HFFc6 (cell line): Measurements from ENCODE around the gene CHRDL1. TPM values are rescaled to one million over a fixed set of nuclear protein-coding genes. Genes with fewer than 3 reads are reported as not detected.

Source experiments
- DNase-seq: peaks from one replicate; pipeline ENCODE4 v3.0.0-alpha.2; 2018
- H3K27ac Mint-ChIP-seq: 2 replicates; pipeline ENCODE4 v1.8.0; 2020; ENCODE audit warnings: mild to moderate bottlenecking, mixed read lengths
- H3K27me3 Mint-ChIP-seq: 2 replicates; pipeline ENCODE4 v1.8.0; 2021; ENCODE audit warnings: mild to moderate bottlenecking, moderate library complexity, mixed read lengths; ENCODE audit not compliant: insufficient read depth
- H3K36me3 Mint-ChIP-seq: 2 replicates; pipeline ENCODE4 v1.8.0; 2021; ENCODE audit warnings: low read depth, mixed read lengths
- H3K4me1 Mint-ChIP-seq: 2 replicates; pipeline ENCODE4 v1.8.0; 2020; ENCODE audit warnings: low read depth, mixed read lengths
- H3K4me3 Mint-ChIP-seq: 2 replicates; pipeline ENCODE4 v1.8.0; 2020; ENCODE audit warnings: mild to moderate bottlenecking, moderate library complexity, mixed read lengths
- H3K9me3 Mint-ChIP-seq: 2 replicates; pipeline ENCODE4 v1.8.0; 2020; ENCODE audit warnings: mild to moderate bottlenecking, mixed read lengths
- total RNA-seq, 6 experiments: library from RNA; stranded (reverse); fragmentation: NEBNext Ultra II Directional; extraction: Animal tissue kit (Norgen Biotek cat#: 25700); gene quantifications; 2 replicates in 1 of 6; 3 replicates in 5 of 6; pipeline ENCODE4 v1.2.3, GENCODE V29; 2021
- TF ChIP-seq, protein P1 (sequence below): fragments of 200-600 bp; sonication (generic); IDR thresholded peaks from 2 replicates; pipeline ENCODE4 v1.5.0; 2021; ENCODE audit warnings: antibody characterized with exemption, mild to moderate bottlenecking

The CHRDL1 gene
- total RNA-seq, 6 experiments from 2014 or later: 0.47 to 3.0 (median 2.3) TPM

DNA sequence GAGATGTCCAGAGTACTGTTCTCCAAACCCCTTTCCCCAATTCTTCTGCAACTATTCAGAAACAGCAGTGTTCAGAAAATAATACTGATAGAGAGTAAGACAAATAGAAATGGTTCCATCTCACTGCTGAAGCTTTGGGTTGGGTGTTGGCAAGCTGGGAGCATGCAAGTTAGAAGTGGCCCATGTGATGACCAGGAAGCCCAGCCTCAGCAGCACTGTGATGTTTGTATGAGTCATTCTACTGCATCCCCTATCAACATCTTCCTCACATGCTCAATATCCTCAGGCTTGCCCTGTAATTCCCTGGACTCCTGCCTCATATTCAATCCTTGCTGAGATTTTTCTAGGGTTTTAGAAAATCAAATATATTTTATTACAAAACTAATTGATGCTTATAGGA lies 96.5 kb downstream of the CHRDL1 start:
- no peaks in the 10 kb centered on the region for H3K4me1 Mint-ChIP-seq
- TF ChIP-seq, protein P1, sequence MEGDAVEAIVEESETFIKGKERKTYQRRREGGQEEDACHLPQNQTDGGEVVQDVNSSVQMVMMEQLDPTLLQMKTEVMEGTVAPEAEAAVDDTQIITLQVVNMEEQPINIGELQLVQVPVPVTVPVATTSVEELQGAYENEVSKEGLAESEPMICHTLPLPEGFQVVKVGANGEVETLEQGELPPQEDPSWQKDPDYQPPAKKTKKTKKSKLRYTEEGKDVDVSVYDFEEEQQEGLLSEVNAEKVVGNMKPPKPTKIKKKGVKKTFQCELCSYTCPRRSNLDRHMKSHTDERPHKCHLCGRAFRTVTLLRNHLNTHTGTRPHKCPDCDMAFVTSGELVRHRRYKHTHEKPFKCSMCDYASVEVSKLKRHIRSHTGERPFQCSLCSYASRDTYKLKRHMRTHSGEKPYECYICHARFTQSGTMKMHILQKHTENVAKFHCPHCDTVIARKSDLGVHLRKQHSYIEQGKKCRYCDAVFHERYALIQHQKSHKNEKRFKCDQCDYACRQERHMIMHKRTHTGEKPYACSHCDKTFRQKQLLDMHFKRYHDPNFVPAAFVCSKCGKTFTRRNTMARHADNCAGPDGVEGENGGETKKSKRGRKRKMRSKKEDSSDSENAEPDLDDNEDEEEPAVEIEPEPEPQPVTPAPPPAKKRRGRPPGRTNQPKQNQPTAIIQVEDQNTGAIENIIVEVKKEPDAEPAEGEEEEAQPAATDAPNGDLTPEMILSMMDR: no peak
- H3K27ac Mint-ChIP-seq: no peak overlapping the region
- no peaks in the 10 kb centered on the region for H3K27me3 Mint-ChIP-seq
- H3K4me3 Mint-ChIP-seq: no peak overlapping the region
- no peaks in the 10 kb centered on the region for H3K9me3 Mint-ChIP-seq
- DNase-seq: peak; percentile 3
- no peaks in the 10 kb centered on the region for H3K36me3 Mint-ChIP-seq

DNA sequence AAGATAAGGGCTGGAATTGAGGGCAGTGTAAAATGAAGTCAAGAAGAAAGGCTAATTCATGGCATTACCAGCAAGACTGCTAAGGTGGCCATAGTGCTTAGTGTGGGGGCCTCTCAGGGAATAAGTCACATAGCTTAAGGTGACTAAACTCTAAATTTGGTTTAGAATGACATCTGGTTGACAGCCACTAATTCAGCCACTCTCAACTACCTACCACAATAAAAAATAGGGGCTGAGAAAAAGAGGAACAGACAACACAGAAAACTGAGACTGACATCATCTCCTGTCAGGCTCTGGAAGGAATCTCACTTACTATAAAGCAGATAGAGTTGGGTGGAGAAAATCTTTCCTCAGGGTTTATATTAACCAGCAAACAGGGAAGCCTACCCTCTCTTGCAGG lies 96.9 kb downstream of the CHRDL1 start:
- H3K9me3 Mint-ChIP-seq: no peaks in the 10 kb centered on the region
- H3K27me3 Mint-ChIP-seq: no peaks in the 10 kb centered on the region
- no peaks in the 10 kb centered on the region for H3K36me3 Mint-ChIP-seq
- H3K4me1 Mint-ChIP-seq: no peaks in the 10 kb centered on the region
- no peak overlapping the region for H3K4me3 Mint-ChIP-seq
- no peak overlapping the region for H3K27ac Mint-ChIP-seq
- TF ChIP-seq, protein P1: no peak
- DNase-seq: no peak

DNA sequence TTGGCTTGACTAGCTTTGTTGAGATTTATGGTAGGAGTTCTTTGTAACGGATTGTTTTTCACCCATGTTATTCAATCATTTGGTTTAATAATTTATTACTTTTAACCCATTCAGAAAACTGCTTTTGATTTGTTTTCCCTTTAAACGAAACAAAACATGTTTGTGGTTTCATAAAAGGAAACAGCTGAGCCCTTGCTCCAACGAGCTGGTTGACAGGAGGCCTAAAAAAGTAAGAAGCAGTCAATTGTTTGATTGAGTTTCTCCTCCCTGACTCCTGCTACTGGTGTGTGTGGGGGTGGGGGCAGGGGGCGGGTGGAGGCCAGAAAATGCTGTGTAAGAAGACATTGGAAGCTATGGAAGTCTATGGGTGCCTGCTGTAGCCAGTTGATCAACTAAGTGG lies 102.8 kb downstream of the CHRDL1 start:
- Mint-ChIP-seq H3K27ac (no peak overlapping the region), H3K4me3 (no peak overlapping the region), H3K9me3 (no peaks in the 10 kb centered on the region), H3K27me3 (no peaks in the 10 kb centered on the region), H3K4me1 (peaks cover 5% of the 10 kb centered on the region; the same call in 1 of the 2 replicates), H3K36me3 (no peaks in the 10 kb centered on the region)
- no peak for DNase-seq
- TF ChIP-seq, protein P1: no peak

DNA sequence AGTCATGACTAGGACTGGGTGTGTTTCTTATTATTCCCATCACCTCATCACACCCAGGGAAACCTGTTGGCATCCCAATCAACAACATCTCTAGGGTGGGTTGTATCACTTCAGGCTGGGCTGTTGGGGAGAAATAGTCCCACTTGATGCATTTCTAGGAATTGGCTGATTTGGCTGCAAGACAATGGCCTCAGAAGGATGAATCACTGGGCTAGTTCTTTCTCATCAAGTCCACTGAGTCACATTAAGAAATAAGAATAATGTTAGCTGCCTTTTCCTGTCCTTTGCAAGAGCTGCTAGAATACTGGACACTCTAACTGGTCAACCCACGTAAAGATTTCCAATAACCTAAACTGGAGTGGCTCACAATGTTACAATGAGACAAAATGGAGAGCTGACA lies 104.2 kb downstream of the CHRDL1 start:
- DNase-seq: no peak
- no peak overlapping the region for H3K27ac Mint-ChIP-seq
- H3K4me3 Mint-ChIP-seq: no peak overlapping the region
- H3K4me1 Mint-ChIP-seq: peaks cover 5% of the 10 kb centered on the region; the same call in 1 of the 2 replicates
- no peaks in the 10 kb centered on the region for H3K9me3 Mint-ChIP-seq
- TF ChIP-seq, protein P1: no peak
- H3K27me3 Mint-ChIP-seq: no peaks in the 10 kb centered on the region
- no peaks in the 10 kb centered on the region for H3K36me3 Mint-ChIP-seq

DNA sequence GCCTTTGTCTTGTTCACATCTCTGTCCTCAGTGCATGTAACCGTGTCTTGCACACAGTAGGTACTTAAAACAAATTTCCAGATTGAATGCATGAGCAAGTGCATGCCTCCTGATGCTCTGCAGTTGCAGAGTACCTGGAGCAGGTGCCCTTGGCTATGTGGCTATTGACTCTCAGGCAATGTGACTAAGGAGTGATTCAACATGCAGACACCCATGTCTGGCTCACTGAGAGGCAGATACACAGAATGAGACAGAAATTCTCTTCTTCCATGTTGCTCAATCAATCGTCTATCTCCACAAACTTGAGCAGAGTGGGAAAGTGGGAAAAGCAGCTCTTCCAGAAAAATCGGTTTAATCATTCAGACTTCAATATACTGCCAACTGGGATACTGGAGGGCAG lies 111.0 kb downstream of the CHRDL1 start:
- Mint-ChIP-seq H3K4me3 (no peak overlapping the region), H3K4me1 (no peaks in the 10 kb centered on the region)

More for the DNA sequence above, 111.0 kb downstream of the CHRDL1 start:
- TF ChIP-seq, protein P1: no peak
- Mint-ChIP-seq H3K27me3 (no peaks in the 10 kb centered on the region), H3K9me3 (no peaks in the 10 kb centered on the region), H3K36me3 (no peaks in the 10 kb centered on the region), H3K27ac (no peak overlapping the region)
- peak; percentile 1 for DNase-seq
